ENCODE data around the gene DUSP1.

- TF ChIP-seq POLR2A (IDR thresholded peaks at IDR 0.05; ENCODE audit: extremely low read depth, insufficient read length) (no peak), CTCF (IDR thresholded peaks at IDR 0.05; ENCODE audit: low read depth, low read length) (no peak)
Measured at GRCh38 chr5:172745406-172745805, 25.6 kb downstream of the DUSP1 start.

All from NB4 (cell line).